Sigmoid colon (tissue), 7 donors: ENCODE data around the gene EPM2AIP1. TPM values are rescaled to one million over a fixed set of nuclear protein-coding genes. Genes with fewer than 3 reads are reported as not detected.

Experiments used
- DNase-seq: peaks from one replicate; pipeline ENCODE4 v3.0.0-alpha.2; 2019
- H3K27ac ChIP-seq, 4 donors: fragments of 200-600 bp; sonication (generic); one replicate each; pipeline ENCODE4 v1.5.1; 2016 to 2019; ENCODE audit warnings: mild to moderate bottlenecking in 1 of 4
- H3K27me3 ChIP-seq, 3 donors: fragments of 200-600 bp; sonication (generic); one replicate each; pipeline ENCODE4 v1.5.1; 2019; ENCODE audit warnings: mild to moderate bottlenecking in 1 of 3
- H3K36me3 ChIP-seq, 4 donors: fragments of 200-600 bp; sonication (generic); one replicate each; pipeline ENCODE4 v1.5.1; 2016 to 2019
- H3K4me1 ChIP-seq, 4 donors: fragments of 200-600 bp; sonication (generic); one replicate each; pipeline ENCODE4 v1.5.1; 2017 to 2019
- H3K4me3 ChIP-seq, 4 donors: fragments of 200-600 bp; sonication (generic); one replicate each; pipeline ENCODE4 v1.5.1; 2017 to 2019; ENCODE audit warnings: mild to moderate bottlenecking in 2 of 4, moderate library complexity in 1 of 4
- H3K9me3 ChIP-seq, 4 donors: fragments of 200-600 bp in 3 of 4; sonication (generic) in 3 of 4; one replicate each; pipeline versions ENCODE4 v1.5.1 to v1.6.1; 2013 to 2019
- CTCF ChIP-seq, 4 experiments: fragments of 450-650 bp in 3 of 4; fragments of 200-600 bp in 1 of 4; IDR thresholded peaks; one replicate each; pipeline ENCODE4 v1.5.1; 2016 to 2019; ENCODE audit warnings: antibody characterized with exemption in 4 of 4, mild to moderate bottlenecking in 3 of 4, moderate library complexity in 2 of 4
- EP300 ChIP-seq, 4 donors: sonication (generic); formaldehyde crosslinking; IDR thresholded peaks; one replicate each; pipeline ENCODE4 v1.6.1; 2017; ENCODE audit warnings: antibody characterized with exemption in 4 of 4
- POLR2A ChIP-seq, 2 donors: fragments of 450-650 bp; IDR thresholded peaks; one replicate each; pipeline ENCODE4 v1.6.1; 2016; ENCODE audit warnings: antibody characterized with exemption in 2 of 2, mild to moderate bottlenecking in 2 of 2, moderate library complexity in 2 of 2
- POLR2AphosphoS5 ChIP-seq, 4 donors: sonication (generic); formaldehyde crosslinking; IDR thresholded peaks; one replicate each; pipeline ENCODE4 v1.6.1; 2017; ENCODE audit warnings: antibody characterized with exemption in 4 of 4
- WGBS, 2 donors: extraction: QIAGEN DNeasy Blood & Tissue Kit; methylation state at CpG; one replicate each; pipeline ENCODE4 v1.1.7; 2013; 5-methylcytosine and 5-hydroxymethylcytosine counted together
- intact Hi-C: fragments of 100-400 bp; cut with DNase I; formaldehyde crosslinking; loops from one replicate; pipeline ENCODE4 v1.15.1; 2023
- polyA plus RNA-seq, 3 donors: library from polyadenylated mRNA; stranded (reverse); fragments of 200-250 nt; gene quantifications; one replicate each; pipeline ENCODE4 v1.2.3, GENCODE V29; 2013
- total RNA-seq, 4 donors: library from RNA; depleted of rRNA; stranded (reverse); fragments of >200 nt; gene quantifications; one replicate each; pipeline ENCODE4 v1.1.0, GENCODE V29; 2016
- donor health status: healthy with polysubstance abuse.
- donor health status: Bipolar disorder and iron deficiency.
- donor health status: healthy.

EPM2AIP1 gene
- total and polyA plus RNA-seq, 7 donors: 1.2 to 18.9 (median 11.8) TPM

- Histone ChIP-seq H3K27ac (no peak overlapping the region), H3K27me3 (no peaks in the 10 kb centered on the region), H3K36me3 (peaks cover 2 to 90% (median 34%) of the 10 kb centered on the region in 4 donors), H3K4me1 (peaks cover 0 to 9% (median 3%) of the 10 kb centered on the region in 4 donors), H3K4me3 (no peak overlapping the region), H3K9me3 (no peaks in the 10 kb centered on the region)
- TF ChIP-seq EP300 (IDR thresholded peaks at IDR 0.05): no peak
- TF ChIP-seq POLR2AphosphoS5 (IDR thresholded peaks at IDR 0.05): no peak
- no peak for TF ChIP-seq CTCF (IDR thresholded peaks at IDR 0.05)
- TF ChIP-seq POLR2A (IDR thresholded peaks at IDR 0.05): no peak
- intact Hi-C loops: no loop called here
- WGBS, 2 donors: 96 to 97% methylated on average over 3 of the region's 3 CpGs
- no peak for DNase-seq
Observed at GRCh38 chr3:37025561-37026335, 32.8 kb upstream of the EPM2AIP1 start.

- peaks cover 0 to under 1% (median 0%) of the 10 kb centered on the region in 4 donors for H3K4me1 ChIP-seq
- TF ChIP-seq EP300 (IDR thresholded peaks at IDR 0.05): no peak
- H3K36me3 ChIP-seq: peaks cover 4 to 92% (median 42%) of the 10 kb centered on the region in 4 donors
- H3K4me3 ChIP-seq: no peak overlapping the region
- 91 to 95% methylated on average over 3 of the region's 3 CpGs for WGBS, 2 donors
- H3K27me3 ChIP-seq: no peaks in the 10 kb centered on the region
- no peak for DNase-seq
- intact Hi-C loops: no loop called here
- H3K9me3 ChIP-seq: no peaks in the 10 kb centered on the region
- no peak overlapping the region for H3K27ac ChIP-seq
Observed at GRCh38 chr3:37024820-37025405, 32.0 kb upstream of the EPM2AIP1 start.

- H3K4me1 ChIP-seq: no peaks in the 10 kb centered on the region
- no peak for TF ChIP-seq POLR2A (IDR thresholded peaks at IDR 0.05)
- no peak for TF ChIP-seq EP300 (IDR thresholded peaks at IDR 0.05)
- TF ChIP-seq CTCF (IDR thresholded peaks at IDR 0.05): peak in 2 of 4 experiments; percentile 33 to 35
- no peak for TF ChIP-seq POLR2AphosphoS5 (IDR thresholded peaks at IDR 0.05)
- 94 to 95% methylated on average over 2 of the region's 2 CpGs for WGBS, 2 donors
- H3K4me3 ChIP-seq: no peak overlapping the region
- intact Hi-C loops: no loop called here
- no peaks in the 10 kb centered on the region for H3K9me3 ChIP-seq
- no peak overlapping the region for H3K27ac ChIP-seq
- H3K36me3 ChIP-seq: peaks cover 4 to 92% (median 46%) of the 10 kb centered on the region in 4 donors
- no peak for DNase-seq
- H3K27me3 ChIP-seq: no peaks in the 10 kb centered on the region
Observed at GRCh38 chr3:37024092-37024491, 31.2 kb upstream of the EPM2AIP1 start.

GRCh38 chr3:37017683-37018082 is 24.8 kb upstream of the EPM2AIP1 start:
- Histone ChIP-seq H3K4me3 (no peak overlapping the region), H3K27me3 (no peaks in the 10 kb centered on the region), H3K4me1 (no peaks in the 10 kb centered on the region), H3K9me3 (no peaks in the 10 kb centered on the region), H3K36me3 (peaks cover 12 to 97% (median 71%) of the 10 kb centered on the region in 4 donors), H3K27ac (no peak overlapping the region)
- intact Hi-C loops: no loop called here
- TF ChIP-seq POLR2AphosphoS5 (IDR thresholded peaks at IDR 0.05) (no peak), EP300 (IDR thresholded peaks at IDR 0.05) (no peak), CTCF (IDR thresholded peaks at IDR 0.05) (no peak), POLR2A (IDR thresholded peaks at IDR 0.05) (no peak)
- WGBS, 2 donors: 97 to 99% methylated on average over 3 of the region's 3 CpGs
- DNase-seq: no peak

DNA sequence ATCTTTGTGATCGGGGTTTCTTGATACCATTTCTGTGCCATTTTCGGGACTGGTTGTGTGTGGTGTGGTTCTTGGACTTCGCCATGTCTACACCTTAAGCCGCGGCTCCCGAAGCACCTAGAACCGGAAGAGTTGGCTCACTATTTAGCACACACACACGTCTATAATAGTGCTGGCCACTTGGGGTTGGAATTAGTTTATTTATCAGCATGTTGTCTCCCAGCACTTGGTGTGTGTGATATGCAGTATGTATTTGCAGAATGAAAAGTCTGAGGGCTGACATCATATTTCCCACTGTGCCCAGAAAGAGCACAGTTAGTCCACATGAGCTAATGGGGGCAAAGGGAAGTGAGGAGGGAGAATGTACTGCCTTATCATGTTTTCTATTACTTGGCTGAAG is 24.0 kb upstream of the EPM2AIP1 start:
- Histone ChIP-seq H3K36me3 (peaks cover 16 to 97% (median 69%) of the 10 kb centered on the region in 4 donors), H3K27ac (no peak overlapping the region), H3K27me3 (no peaks in the 10 kb centered on the region), H3K4me3 (no peak overlapping the region), H3K4me1 (no peaks in the 10 kb centered on the region), H3K9me3 (no peaks in the 10 kb centered on the region)
- intact Hi-C loops: no loop called here
- WGBS, 2 donors: 96 to 97% methylated on average over 8 of the region's 8 CpGs
- TF ChIP-seq EP300 (IDR thresholded peaks at IDR 0.05): no peak
- TF ChIP-seq CTCF (IDR thresholded peaks at IDR 0.05): no peak
- TF ChIP-seq POLR2A (IDR thresholded peaks at IDR 0.05): no peak
- TF ChIP-seq POLR2AphosphoS5 (IDR thresholded peaks at IDR 0.05): no peak
- no peak for DNase-seq
